Cardiac septum (tissue), 1 donor: ENCODE results near the gene GIPC3. TPM values are rescaled to one million over a fixed set of nuclear protein-coding genes. Genes with fewer than 3 reads are reported as not detected.
"Not testable (repeated sequence)": the region's sequence is repeated elsewhere in the genome, so short reads cannot be mapped to it uniquely, and the experiment has no call there.

Experiments
- DNase-seq: peaks from one replicate; pipeline ENCODE4 v3.0.0-alpha.2; 2020; ENCODE audit warnings: low spot score
- intact Hi-C: fragments of 100-400 bp; cut with DNase I; formaldehyde crosslinking; loops from one replicate; pipeline ENCODE4 v1.14.0; 2022
- total RNA-seq: library from RNA; stranded (reverse); fragmentation: NEBNext Ultra II Directional; extraction: Animal tissue kit (Norgen Biotek cat#: 25700); gene quantifications from one replicate; pipeline ENCODE4 v1.2.1, GENCODE V29; 2021
- donor health status: DM: no; HTN: no; CAD: no.

The GIPC3 gene
- total RNA-seq, 1 donor from 2014 or later, result 1.3 TPM

DNA sequence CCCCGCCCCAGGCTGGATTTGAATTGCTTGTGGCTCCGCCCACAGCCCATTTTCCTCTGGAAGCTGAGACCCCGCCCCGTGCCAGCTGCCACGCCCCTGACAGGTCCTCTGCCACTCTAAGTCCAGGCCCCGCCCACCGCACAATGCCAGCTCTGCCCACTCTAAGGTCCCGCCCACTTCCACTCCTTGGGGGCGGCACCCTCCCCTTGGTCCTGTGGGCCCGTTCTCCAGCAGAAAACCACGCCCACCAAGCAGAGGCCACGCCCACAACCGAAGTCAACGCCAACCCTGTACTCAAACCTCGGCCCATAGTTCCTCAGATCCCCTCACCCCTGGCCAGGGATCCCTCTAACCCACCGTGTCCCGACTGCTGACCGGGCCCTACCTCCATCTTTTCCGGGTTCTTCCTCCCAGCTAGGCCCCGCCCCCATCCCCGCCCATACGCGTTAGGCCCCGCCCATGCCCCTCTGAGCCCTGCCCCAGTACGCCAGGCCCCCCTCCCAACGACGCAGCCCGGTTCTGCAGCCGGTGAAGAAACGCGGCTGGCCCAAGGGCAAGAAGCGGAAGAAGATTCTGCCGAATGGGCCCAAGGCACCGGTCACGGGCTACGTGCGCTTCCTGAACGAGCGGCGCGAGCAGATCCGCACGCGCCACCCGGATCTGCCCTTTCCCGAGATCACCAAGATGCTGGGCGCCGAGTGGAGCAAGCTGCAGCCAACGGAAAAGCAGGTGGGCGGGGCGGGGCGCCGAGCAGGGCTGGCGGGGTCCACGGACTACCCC lies 11.2 kb upstream of the GIPC3 start:
- peak; percentile 89 for DNase-seq
- intact Hi-C loops, result loop anchor here (5.0 kb wide), 1 partner anchor 67 kb away; the partner anchor contains the start of gene FZR1

DNA sequence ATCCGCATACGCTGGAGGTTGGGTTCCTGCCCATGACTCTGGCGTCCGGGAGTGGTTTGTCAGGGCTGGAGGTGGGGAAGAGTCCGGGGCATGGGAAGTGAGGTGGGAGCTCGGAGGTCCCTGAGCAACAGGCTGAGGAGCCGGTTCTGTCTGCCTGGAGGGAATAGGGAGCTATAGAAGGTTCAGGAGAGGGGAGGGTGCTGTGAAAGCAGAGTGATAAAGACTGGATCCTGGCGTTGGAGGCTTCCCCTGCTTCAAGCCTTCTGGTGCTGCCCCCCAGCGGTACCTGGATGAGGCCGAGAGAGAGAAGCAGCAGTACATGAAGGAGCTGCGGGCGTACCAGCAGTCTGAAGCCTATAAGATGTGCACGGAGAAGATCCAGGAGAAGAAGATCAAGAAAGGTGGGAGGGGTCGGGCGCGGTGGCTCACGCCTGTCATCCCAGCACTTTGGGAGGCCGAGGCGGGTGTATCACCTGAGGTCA lies 10.0 kb upstream of the GIPC3 start:
- DNase-seq, result no peak
- intact Hi-C loops, result no loop called here

- intact Hi-C loops, result no loop called here
Observed at GRCh38 chr19:3575949-3576673, 9.2 kb upstream of the GIPC3 start.

DNA sequence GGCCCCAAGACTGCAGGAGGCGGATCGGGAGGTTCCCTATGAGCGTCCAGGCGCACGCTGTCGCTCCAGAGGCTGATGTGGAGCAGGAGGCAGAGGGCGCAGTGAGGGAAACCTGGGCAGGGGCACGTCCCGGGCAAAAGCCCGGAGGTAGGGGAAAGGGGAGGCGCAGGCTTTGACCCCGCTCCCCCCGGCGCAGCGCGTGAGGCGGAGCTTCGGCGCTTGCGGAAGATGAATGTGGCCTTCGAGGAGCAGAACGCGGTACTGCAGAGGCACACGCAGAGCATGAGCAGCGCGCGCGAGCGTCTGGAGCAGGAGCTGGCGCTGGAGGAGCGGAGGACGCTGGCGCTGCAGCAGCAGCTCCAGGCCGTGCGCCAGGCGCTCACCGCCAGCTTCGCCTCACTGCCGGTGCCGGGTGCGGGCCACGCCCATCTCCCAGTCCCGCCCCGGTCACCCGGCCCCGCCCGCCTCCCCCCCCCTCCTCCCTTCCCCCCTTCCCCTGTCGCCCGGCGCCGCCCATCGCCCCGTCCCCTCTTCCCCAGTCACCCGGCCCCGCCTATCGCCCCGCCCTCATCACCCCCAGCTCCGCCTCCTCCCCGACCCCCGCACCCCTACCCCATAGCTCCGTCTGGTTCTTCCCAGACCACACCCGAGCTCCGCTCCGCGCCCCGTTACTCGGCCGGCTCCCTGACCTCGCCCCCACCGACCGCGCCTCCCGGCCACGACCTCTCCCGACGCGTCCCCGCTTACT lies 8.4 kb upstream of the GIPC3 start:
- DNase-seq, result peak; percentile 80
- intact Hi-C loops, result no loop called here

More at GRCh38 chr19:3575949-3576673, 9.2 kb upstream of the GIPC3 start:
- no peak for DNase-seq

DNA sequence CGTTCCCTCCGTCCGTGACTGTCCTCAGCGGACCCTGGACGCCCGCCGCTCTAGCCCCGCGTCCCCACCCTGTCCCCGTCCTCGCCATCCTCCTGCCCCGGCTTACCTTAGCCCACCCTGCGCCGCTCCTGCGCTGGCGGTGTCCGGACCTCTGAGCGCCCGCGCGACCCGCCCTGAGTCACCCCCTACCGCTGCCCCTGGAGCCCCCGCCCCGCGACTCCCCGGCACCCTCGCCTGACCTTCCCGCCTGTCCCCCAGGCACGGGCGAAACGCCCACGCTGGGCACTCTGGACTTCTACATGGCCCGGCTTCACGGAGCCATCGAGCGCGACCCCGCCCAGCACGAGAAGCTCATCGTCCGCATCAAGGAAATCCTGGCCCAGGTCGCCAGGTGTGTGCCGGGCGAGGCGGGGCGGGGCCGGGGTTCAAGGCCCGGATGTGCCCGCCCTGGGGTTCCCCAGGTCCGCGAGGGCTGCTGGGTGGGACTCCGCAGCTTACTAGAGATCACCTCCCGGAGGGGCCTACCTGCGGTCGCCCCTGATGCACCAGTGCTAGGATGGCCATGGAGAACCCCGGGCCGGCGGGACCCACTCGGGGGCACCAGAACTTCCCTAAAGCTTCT lies 7.4 kb upstream of the GIPC3 start:
- intact Hi-C loops, result no loop called here
- no peak for DNase-seq

- intact Hi-C loops, result no loop called here
- DNase-seq, result no peak
Observed at GRCh38 chr19:3578390-3578789, 6.9 kb upstream of the GIPC3 start.

GRCh38 chr19:3580156-3580934 lies 4.9 kb upstream of the GIPC3 start:
- intact Hi-C loops, result no loop called here
- DNase-seq, result no peak

DNA sequence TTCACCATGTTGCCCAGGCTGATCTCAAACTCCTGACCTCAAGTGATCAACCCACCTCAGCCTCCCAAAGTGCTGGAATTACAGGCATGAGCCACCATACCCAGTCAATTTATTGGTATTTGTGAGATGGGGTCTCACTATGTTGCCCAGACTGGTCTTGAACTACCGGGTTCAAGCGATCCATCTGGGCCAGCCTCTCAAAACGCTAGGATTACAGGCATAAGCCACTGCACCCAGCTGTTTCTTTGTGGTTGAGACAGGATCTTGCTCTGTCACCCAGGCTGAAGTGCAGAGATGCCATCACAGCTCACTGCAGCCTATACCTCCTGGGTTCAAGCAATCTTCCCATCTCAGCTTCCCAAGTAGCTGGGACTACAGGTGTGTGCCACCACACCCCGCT lies 3.5 kb upstream of the GIPC3 start:
- intact Hi-C loops, DNase-seq: not testable (repeated sequence)

DNA sequence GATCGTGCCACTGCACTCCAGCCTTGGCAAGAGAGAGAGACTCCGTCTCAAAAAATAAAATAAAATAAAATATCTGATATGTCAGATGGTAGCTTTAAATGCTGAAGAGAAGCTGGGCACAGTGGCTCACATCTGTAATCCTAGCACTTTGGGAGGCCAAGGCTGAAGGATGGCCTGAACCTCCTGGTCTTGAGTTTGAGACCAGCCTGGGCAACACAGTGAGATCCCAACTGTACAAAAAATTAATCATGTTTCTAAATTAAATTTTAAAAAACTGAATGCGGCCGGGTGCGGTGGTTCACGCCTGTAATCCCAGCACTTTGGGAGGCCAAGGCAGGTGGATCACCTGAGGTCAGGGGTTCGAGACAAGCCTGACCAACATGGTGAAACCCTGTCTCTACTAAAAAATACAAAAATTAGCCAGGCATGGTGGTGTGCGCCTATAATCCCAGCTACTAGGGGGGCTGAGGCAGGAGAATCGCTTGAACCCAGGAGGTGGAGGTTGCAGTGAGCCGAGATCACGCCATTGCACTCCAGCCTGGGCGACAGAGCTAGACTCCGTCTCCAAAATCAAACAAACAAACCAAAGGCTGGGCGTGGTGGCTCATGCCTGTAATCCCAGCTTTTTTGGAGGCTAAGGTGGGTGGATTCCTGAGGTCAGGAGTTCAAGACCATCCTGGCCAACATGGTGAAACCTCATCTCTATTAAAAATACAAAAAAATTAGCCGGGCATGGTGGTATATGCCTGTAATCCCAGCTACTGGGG lies 1.1 kb upstream of the GIPC3 start:
- DNase-seq, intact Hi-C loops: not testable (repeated sequence)

DNA sequence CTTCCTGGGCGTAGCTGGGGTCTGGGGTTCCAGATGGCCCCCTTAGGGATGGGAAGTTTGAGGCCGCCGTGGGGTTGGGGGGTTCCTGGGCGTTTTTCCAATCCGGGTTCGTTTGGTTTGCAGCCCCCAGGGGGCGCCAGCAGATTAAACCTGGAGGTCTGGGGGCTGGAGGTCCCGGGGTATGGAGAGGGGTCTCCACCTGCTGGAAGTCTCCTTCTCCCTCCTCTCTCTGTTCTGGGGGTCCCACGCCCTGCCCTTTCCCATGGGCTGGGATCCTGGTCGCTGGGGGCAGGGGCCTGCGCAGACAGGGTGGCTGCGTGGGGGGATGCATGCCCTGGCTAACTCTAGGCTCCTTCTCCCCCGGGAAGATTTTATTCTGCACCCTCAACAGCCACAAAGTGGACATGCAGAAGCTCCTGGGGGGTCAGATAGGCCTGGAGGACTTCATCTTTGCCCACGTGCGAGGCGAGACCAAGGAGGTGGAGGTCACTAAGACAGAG lies 899 bp downstream of the GIPC3 start:
- intact Hi-C loops, result no loop called here
- no peak for DNase-seq

DNA sequence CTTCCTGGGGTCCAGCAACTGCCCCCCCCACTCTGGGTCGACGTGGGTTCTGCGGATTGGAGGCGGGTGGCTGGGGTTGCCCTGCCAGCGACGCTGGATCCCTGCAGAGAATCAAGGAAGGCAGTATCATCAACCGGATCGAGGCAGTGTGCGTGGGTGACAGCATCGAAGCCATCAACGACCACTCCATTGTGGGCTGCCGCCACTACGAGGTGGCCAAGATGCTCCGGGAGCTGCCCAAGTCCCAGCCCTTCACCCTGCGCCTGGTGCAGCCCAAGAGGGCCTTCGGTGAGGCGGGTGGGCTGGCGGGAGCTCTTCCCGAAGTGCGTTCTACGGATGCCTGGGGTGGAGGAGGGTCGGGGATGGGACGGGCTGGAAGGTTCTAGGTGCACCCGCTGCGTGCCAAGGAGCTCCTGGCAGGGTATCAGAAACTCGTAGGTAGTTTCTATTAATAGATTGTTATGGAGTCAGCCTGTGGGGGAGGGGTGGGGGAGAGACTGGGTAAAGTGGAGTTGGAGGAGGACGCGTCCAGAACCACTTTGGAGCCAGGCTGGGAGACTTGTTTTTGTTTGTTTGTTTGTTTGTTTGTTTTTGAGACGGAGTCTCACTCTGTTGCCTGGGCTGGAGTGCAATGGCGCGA lies 1.5 kb downstream of the GIPC3 start:
- intact Hi-C loops, result no loop called here
- no peak for DNase-seq

- DNase-seq, result no peak
- intact Hi-C loops, result no loop called here
Observed at GRCh38 chr19:3589439-3589838, 4.2 kb downstream of the GIPC3 start.

- intact Hi-C loops, result no loop called here
Observed at GRCh38 chr19:3589949-3590348, 4.7 kb downstream of the GIPC3 start.

DNA sequence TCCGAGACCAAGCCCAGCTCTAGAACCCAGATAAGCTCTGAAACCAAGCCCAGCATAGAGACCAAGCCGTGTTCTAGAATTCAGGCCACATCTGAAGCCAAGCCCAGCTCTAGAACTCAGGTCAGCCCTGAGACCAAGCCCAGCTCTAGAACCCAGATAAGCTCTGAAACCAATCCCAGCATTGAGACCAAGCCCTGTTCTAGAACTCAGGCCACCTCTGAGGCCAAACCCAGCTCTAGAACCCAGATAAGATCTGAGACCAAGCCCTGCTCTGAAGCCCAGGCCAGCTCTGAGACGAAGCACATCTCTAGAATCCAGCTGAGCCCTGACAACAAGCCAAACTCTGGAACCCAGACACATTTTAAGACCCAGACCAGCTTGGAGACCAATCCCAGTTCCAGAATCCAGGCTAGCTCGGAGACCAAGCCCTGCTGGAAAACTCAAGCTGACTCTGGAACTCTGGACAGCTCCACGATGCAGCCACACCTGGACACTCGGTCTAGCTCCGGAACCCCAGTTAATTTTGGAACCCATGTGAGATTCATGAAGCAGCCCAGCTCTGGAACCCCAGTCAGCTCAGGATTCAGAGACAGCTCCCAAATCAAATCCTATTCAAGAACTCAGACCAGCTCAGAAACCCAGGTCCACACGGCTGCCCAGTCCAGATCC lies 5.8 kb downstream of the GIPC3 start:
- intact Hi-C loops, result no loop called here
- DNase-seq, result no peak

More at GRCh38 chr19:3589949-3590348, 4.7 kb downstream of the GIPC3 start:
- no peak for DNase-seq

- no peak for DNase-seq
- intact Hi-C loops, result no loop called here
Observed at GRCh38 chr19:3591876-3592613, 6.8 kb downstream of the GIPC3 start.

GRCh38 chr19:3593156-3593555 lies 7.9 kb downstream of the GIPC3 start:
- no peak for DNase-seq

More at GRCh38 chr19:3593156-3593555, 7.9 kb downstream of the GIPC3 start:
- intact Hi-C loops, result no loop called here
